Motor neuron (in vitro differentiated cells): Measurements from ENCODE around the gene PRKN. TPM values are rescaled to one million over a fixed set of nuclear protein-coding genes. Genes with fewer than 3 reads are reported as not detected.

Experiments used
- ATAC-seq, 8 experiments: fragments of 200-7000 bp; cut with Tn5 transposase; replicated peaks in 6 of 8; 2 replicates each; pipeline ENCODE4 v1.8.0; 2021; ENCODE audit warnings: mild to moderate bottlenecking in 8 of 8, moderate library complexity in 8 of 8
- H3K27ac ChIP-seq, 2 donors: fragments of 250-450 bp; sonication (Bioruptor Pico); 2 replicates each; pipeline ENCODE4 v1.9.0; 2021; ENCODE audit warnings: antibody characterized with exemption in 2 of 2, mild to moderate bottlenecking in 2 of 2, moderate library complexity in 1 of 2
- H3K4me1 ChIP-seq, 2 donors: fragments of 250-450 bp; sonication (Bioruptor Pico); replicated peaks in 1 of 2; 2 replicates each; pipeline ENCODE4 v1.6.1; 2021; ENCODE audit warnings: antibody characterized with exemption in 2 of 2, mild to moderate bottlenecking in 2 of 2, moderate library complexity in 1 of 2
- H3K4me3 ChIP-seq, 5 donors: fragments of 250-450 bp; sonication (Bioruptor Pico); 2 replicates each; pipeline ENCODE4 v1.9.0; 2021; ENCODE audit warnings: antibody characterized with exemption in 5 of 5, mild to moderate bottlenecking in 5 of 5, moderate library complexity in 4 of 5
- WGBS, 10 experiments: fragments of 450-650 bp; shearing (Covaris generic); methylation state at CpG; one replicate each; pipeline ENCODE4 v1.0.0; 2022; 5-methylcytosine and 5-hydroxymethylcytosine counted together
- in situ Hi-C, 9 experiments: fragments of 400-800 bp; cut with MboI; loops; one replicate each; pipeline ENCODE4 v1.15.0; 2021; ENCODE audit warnings: low sequenced_read_pairs in 9 of 9, low pct_unique_long_range_greater_than_20kb in 2 of 9; ENCODE audit not compliant: unreplicated experiment in 9 of 9
- total RNA-seq, 8 experiments: library from RNA; unstranded; fragments of 300-600 nt; gene quantifications; 2 replicates each; pipeline versions ENCODE4 v1.2.3 to v1.2.4, GENCODE V29; 2022

The PRKN gene
- total RNA-seq, 8 experiments from 2014 or later = 0.71 to 8.1 (median 2.9) TPM

- peaks cover 4 to 23% of the 10 kb centered on the region in 2 donors for H3K4me1 ChIP-seq
- ATAC-seq = no peak
- 0 to 75% (median 60%) methylated on average over 1 of the region's 1 CpG; no CpG with 5 or more reads in 3 of the 10 experiments for WGBS, 10 experiments
- no peak overlapping the region for H3K27ac ChIP-seq
- in situ Hi-C loops = no loop called here
- no peak overlapping the region for H3K4me3 ChIP-seq
Measured at GRCh38 chr6:162237331-162237730, 490.2 kb downstream of the PRKN start.

- no peak overlapping the region for H3K27ac ChIP-seq
- peaks cover 4 to 43% of the 10 kb centered on the region in 2 donors for H3K4me1 ChIP-seq
- in situ Hi-C loops = no loop called here
- WGBS, 10 experiments = 29 to 88% (median 36%) methylated on average over 1 to 2 of the region's 2 CpGs; no CpG with 5 or more reads in 2 of the 10 experiments
- ATAC-seq = peak in 3 of 8 experiments; percentile 38 to 58 (median 47)
- no peak overlapping the region for H3K4me3 ChIP-seq
Measured at GRCh38 chr6:162234631-162235030, 492.9 kb downstream of the PRKN start.

- H3K27ac ChIP-seq = no peak overlapping the region
- in situ Hi-C loops = no loop called here
- 0 to 100% (median 37%) methylated on average over 1 of the region's 1 CpG; no CpG with 5 or more reads in 2 of the 10 experiments for WGBS, 10 experiments
- no peak for ATAC-seq
- H3K4me1 ChIP-seq = peaks cover 4 to 40% of the 10 kb centered on the region in 2 donors
- no peak overlapping the region for H3K4me3 ChIP-seq
Measured at GRCh38 chr6:162230147-162230752, 497.3 kb downstream of the PRKN start.

- ATAC-seq = no peak
- in situ Hi-C loops = no loop called here
- H3K27ac ChIP-seq = no peak overlapping the region
- WGBS, 10 experiments = 60 to 100% (median 80%) methylated on average over 1 to 2 of the region's 2 CpGs; no CpG with 5 or more reads in 5 of the 10 experiments
- H3K4me3 ChIP-seq = no peak overlapping the region
- H3K4me1 ChIP-seq = peaks cover 0 to 35% of the 10 kb centered on the region in 2 donors
Measured at GRCh38 chr6:162229093-162229492, 498.5 kb downstream of the PRKN start.

GRCh38 chr6:162226803-162227202 is 500.8 kb downstream of the PRKN start:
- WGBS, 10 experiments = 40 to 100% (median 83%) methylated on average over 1 to 8 of the region's 8 CpGs; no CpG with 5 or more reads in 1 of the 10 experiments
- H3K27ac ChIP-seq = no peak overlapping the region
- no peak for ATAC-seq
- no peak overlapping the region for H3K4me3 ChIP-seq
- peaks cover 0 to 17% of the 10 kb centered on the region in 2 donors for H3K4me1 ChIP-seq
- in situ Hi-C loops = no loop called here

- in situ Hi-C loops = no loop called here
- WGBS, 10 experiments = 24 to 100% (median 87%) methylated on average over 1 to 5 of the region's 5 CpGs; no CpG with 5 or more reads in 2 of the 10 experiments
- H3K4me1 ChIP-seq = no peaks in the 10 kb centered on the region
- no peak overlapping the region for H3K4me3 ChIP-seq
- no peak overlapping the region for H3K27ac ChIP-seq
- peak in 5 of 8 experiments; percentile 33 to 86 (median 66) for ATAC-seq
Measured at GRCh38 chr6:162222521-162222920, 505.0 kb downstream of the PRKN start.

GRCh38 chr6:162220876-162221275 is 506.7 kb downstream of the PRKN start:
- in situ Hi-C loops = no loop called here
- 49 to 100% (median 90%) methylated on average over 2 to 4 of the region's 4 CpGs for WGBS, 10 experiments
- no peak overlapping the region for H3K27ac ChIP-seq
- H3K4me3 ChIP-seq = no peak overlapping the region
- H3K4me1 ChIP-seq = no peaks in the 10 kb centered on the region
- ATAC-seq = no peak

GRCh38 chr6:162219266-162219665 is 508.3 kb downstream of the PRKN start:
- Histone ChIP-seq H3K4me1 (no peaks in the 10 kb centered on the region), H3K27ac (no peak overlapping the region), H3K4me3 (no peak overlapping the region)
- no peak for ATAC-seq
- 40 to 96% (median 74%) methylated on average over 2 to 4 of the region's 4 CpGs; no CpG with 5 or more reads in 2 of the 10 experiments for WGBS, 10 experiments
- in situ Hi-C loops = no loop called here

- H3K27ac ChIP-seq = no peak overlapping the region
- in situ Hi-C loops = no loop called here
- H3K4me1 ChIP-seq = no peaks in the 10 kb centered on the region
- H3K4me3 ChIP-seq = no peak overlapping the region
- WGBS, 10 experiments = 0 to 100% (median 75%) methylated on average over 1 to 9 of the region's 11 CpGs; no CpG with 5 or more reads in 1 of the 10 experiments
- peak in 5 of 8 experiments; percentile 21 to 84 (median 26) for ATAC-seq
Measured at GRCh38 chr6:162217811-162218493, 509.6 kb downstream of the PRKN start.

- WGBS, 10 experiments = 22 to 100% (median 79%) methylated on average over 1 of the region's 1 CpG; no CpG with 5 or more reads in 2 of the 10 experiments
- ATAC-seq = no peak
Measured at GRCh38 chr6:162217058-162217457, 510.5 kb downstream of the PRKN start.

GRCh38 chr6:162211777-162212176 is 515.8 kb downstream of the PRKN start:
- no peak for ATAC-seq
- WGBS, 10 experiments = 20 to 92% (median 29%) methylated on average over 1 of the region's 1 CpG; no CpG with 5 or more reads in 7 of the 10 experiments

More at GRCh38 chr6:162217058-162217457, 510.5 kb downstream of the PRKN start:
- in situ Hi-C loops = no loop called here
- Histone ChIP-seq H3K4me1 (no peaks in the 10 kb centered on the region), H3K27ac (no peak overlapping the region), H3K4me3 (no peak overlapping the region)

GRCh38 chr6:162211022-162211421 is 516.5 kb downstream of the PRKN start:
- in situ Hi-C loops = no loop called here

More at GRCh38 chr6:162211777-162212176, 515.8 kb downstream of the PRKN start:
- in situ Hi-C loops = no loop called here
- no peak overlapping the region for H3K4me3 ChIP-seq
- H3K4me1 ChIP-seq = no peaks in the 10 kb centered on the region
- no peak overlapping the region for H3K27ac ChIP-seq

GRCh38 chr6:162203287-162203686 is 524.3 kb downstream of the PRKN start:
- ATAC-seq = no peak
- Histone ChIP-seq H3K27ac (no peak overlapping the region), H3K4me1 (peaks cover 3 to 12% of the 10 kb centered on the region in 2 donors), H3K4me3 (no peak overlapping the region)
- in situ Hi-C loops = no loop called here
- 27 to 94% (median 60%) methylated on average over 1 to 5 of the region's 5 CpGs; no CpG with 5 or more reads in 3 of the 10 experiments for WGBS, 10 experiments

More at GRCh38 chr6:162211022-162211421, 516.5 kb downstream of the PRKN start:
- WGBS, 10 experiments = 0 to 100% (median 57%) methylated on average over 1 to 3 of the region's 3 CpGs; no CpG with 5 or more reads in 1 of the 10 experiments
- ATAC-seq = no peak
- H3K27ac ChIP-seq = no peak overlapping the region
- H3K4me3 ChIP-seq = no peak overlapping the region
- H3K4me1 ChIP-seq = no peaks in the 10 kb centered on the region
